ENCODE data around the gene RABL2B.

Gene RABL2B

GRCh38 chr22:50737728-50738648 is 45.4 kb downstream of the RABL2B start, which contains the start of gene ACR:
ACR (plus strand) TSS chr22:50738204; CDS start chr22:50738236, 32 bp downstream.
- DNase-seq, result no peak

- DNase-seq, result no peak
Measured at GRCh38 chr22:50735739-50736030, 47.8 kb downstream of the RABL2B start.

- DNase-seq, result no peak
Measured at GRCh38 chr22:50734986-50735738, 48.3 kb downstream of the RABL2B start.

GRCh38 chr22:50734343-50734771 is 49.1 kb downstream of the RABL2B start:
- no peak for DNase-seq

GRCh38 chr22:50733521-50734342 is 49.7 kb downstream of the RABL2B start:
- no peak for DNase-seq

GRCh38 chr22:50732681-50733080 is 50.8 kb downstream of the RABL2B start:
- no peak for DNase-seq

GRCh38 chr22:50731811-50732624 is 51.4 kb downstream of the RABL2B start:
- peak in 1 of 2 experiments; percentile 6 for DNase-seq

GRCh38 chr22:50730941-50731661 is 52.3 kb downstream of the RABL2B start:
- no peak for DNase-seq

- no peak for DNase-seq
Measured at GRCh38 chr22:50730013-50730891, 53.2 kb downstream of the RABL2B start.

- no peak for DNase-seq
Measured at GRCh38 chr22:50729391-50730012, 53.9 kb downstream of the RABL2B start.

GRCh38 chr22:50728523-50728931 is 54.9 kb downstream of the RABL2B start:
- DNase-seq, result no peak

GRCh38 chr22:50727678-50728522 is 55.5 kb downstream of the RABL2B start:
- no peak for DNase-seq

- DNase-seq, result no peak
Measured at GRCh38 chr22:50726643-50727340, 56.6 kb downstream of the RABL2B start.

GRCh38 chr22:50725597-50725996 is 57.8 kb downstream of the RABL2B start:
- DNase-seq, result no peak

GRCh38 chr22:50724616-50725015 is 58.8 kb downstream of the RABL2B start:
- DNase-seq, result no peak

- DNase-seq, result no peak
Measured at GRCh38 chr22:50723991-50724390, 59.4 kb downstream of the RABL2B start.

GRCh38 chr22:50722716-50723428 is 60.6 kb downstream of the RABL2B start:
- no peak for DNase-seq
